ENCODE data around the gene NPPC.

Gene NPPC

GRCh38 chr2:231908584-231908983 is 17.6 kb downstream of the NPPC start:
- Histone ChIP-seq H2BK120ac (ENCODE audit: insufficient read depth, low read length, poor library complexity) (no peak overlapping the region), H3K79me1 (ENCODE audit: low read length) (no peaks in the 10 kb centered on the region), H2AFZ (ENCODE audit: insufficient read depth, low read length, poor library complexity) (no peak overlapping the region), H3K23ac (ENCODE audit: low read length) (no peak overlapping the region), H4K8ac (ENCODE audit: low read depth, low read length) (no peak overlapping the region), H3K4ac (ENCODE audit: low read depth, low read length) (no peak overlapping the region), H2BK5ac (ENCODE audit: low read depth, low read length, poor library complexity) (no peak overlapping the region), H2BK12ac (ENCODE audit: low read length) (no peak overlapping the region), H3K9ac (ENCODE audit: low read length) (no peak overlapping the region), H4K91ac (ENCODE audit: low read depth, low read length) (no peak overlapping the region), H3K4me3 (ENCODE audit: low read depth, low read length) (no peak overlapping the region), H4K12ac (ENCODE audit: low read depth, low read length) (no peak overlapping the region), H3K79me2 (ENCODE audit: control insufficient read depth, insufficient read depth, low read length, poor library complexity) (no peaks in the 10 kb centered on the region), H3K27me3 (ENCODE audit: insufficient read depth, low read length) (no peaks in the 10 kb centered on the region), H3K18ac (ENCODE audit: low read length) (no peak overlapping the region), H3K9me3 (ENCODE audit: insufficient read depth, low read depth, low read length) (no peaks in the 10 kb centered on the region), H3K4me1 (ENCODE audit: control insufficient read depth in 1 of 2, insufficient read depth in 2 of 2, low read length in 2 of 2) (peaks cover 0 to 2% of the 10 kb centered on the region in 2 experiments), H3K36me3 (ENCODE audit: control insufficient read depth in 1 of 2, insufficient read depth in 2 of 2, low read length in 2 of 2) (no peaks in the 10 kb centered on the region), H2AK5ac (ENCODE audit: low read length) (no peak overlapping the region), H3K4me2 (ENCODE audit: low read length) (no peak overlapping the region), H3K14ac (ENCODE audit: low read length) (no peak overlapping the region), H3K27ac (ENCODE audit: low read depth, low read length) (no peak overlapping the region)
- no CpG with 5 or more reads among the region's 8 CpGs for WGBS (ENCODE audit: extremely low coverage, insufficient coverage, insufficient read length)
- no peak for DNase-seq

- no peak for DNase-seq
- no peak overlapping the region for H3K9ac ChIP-seq (ENCODE audit: low read length)
These were observed 18.4 kb downstream of the NPPC start for GRCh38 chr2:231907765-231908164.

DNA sequence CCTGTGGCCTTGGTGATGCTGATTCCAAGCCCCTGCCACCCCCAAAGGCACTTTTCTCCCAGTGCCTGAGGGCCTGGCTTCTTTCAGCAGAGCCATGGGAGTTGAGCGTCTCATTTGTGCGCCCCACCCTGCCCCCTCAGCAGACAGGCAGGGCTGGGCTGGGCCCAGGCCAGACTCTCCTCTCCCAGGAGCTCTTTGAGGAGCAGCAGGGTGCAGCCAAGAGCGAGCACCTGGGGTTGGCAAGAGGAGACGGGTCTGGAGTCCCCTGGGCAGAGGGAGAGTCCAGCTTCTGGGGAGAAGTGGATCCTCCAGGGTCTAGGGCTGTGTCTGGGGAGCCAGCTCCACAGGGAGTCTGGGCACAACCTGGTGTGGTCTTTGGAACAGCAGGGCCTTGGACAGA is 21.2 kb downstream of the NPPC start:
- H3K27ac ChIP-seq (ENCODE audit: low read depth, low read length): no peak overlapping the region
- no peak overlapping the region for H3K23ac ChIP-seq (ENCODE audit: low read length)
- H3K9me3 ChIP-seq (ENCODE audit: insufficient read depth, low read depth, low read length): no peaks in the 10 kb centered on the region
- H4K8ac ChIP-seq (ENCODE audit: low read depth, low read length): no peak overlapping the region
- no peak overlapping the region for H2AK5ac ChIP-seq (ENCODE audit: low read length)
- no peak for DNase-seq
- no peaks in the 10 kb centered on the region for H3K36me3 ChIP-seq (ENCODE audit: control insufficient read depth in 1 of 2, insufficient read depth in 2 of 2, low read length in 2 of 2)
- H3K4me2 ChIP-seq (ENCODE audit: low read length): no peak overlapping the region
- H3K27me3 ChIP-seq (ENCODE audit: insufficient read depth, low read length): no peaks in the 10 kb centered on the region
- peaks cover 0 to 2% of the 10 kb centered on the region in 2 experiments for H3K4me1 ChIP-seq (ENCODE audit: control insufficient read depth in 1 of 2, insufficient read depth in 2 of 2, low read length in 2 of 2)
- no peak overlapping the region for H2BK12ac ChIP-seq (ENCODE audit: low read length)
- no peak overlapping the region for H3K4me3 ChIP-seq (ENCODE audit: low read depth, low read length)
- H4K91ac ChIP-seq (ENCODE audit: low read depth, low read length): no peak overlapping the region
- no peak overlapping the region for H3K18ac ChIP-seq (ENCODE audit: low read length)
- no peak overlapping the region for H2BK120ac ChIP-seq (ENCODE audit: insufficient read depth, low read length, poor library complexity)
- H3K14ac ChIP-seq (ENCODE audit: low read length): no peak overlapping the region
- no peak overlapping the region for H4K12ac ChIP-seq (ENCODE audit: low read depth, low read length)
- no peak overlapping the region for H3K4ac ChIP-seq (ENCODE audit: low read depth, low read length)
- no CpG with 5 or more reads among the region's 4 CpGs for WGBS (ENCODE audit: extremely low coverage, insufficient coverage, insufficient read length)
- no peak overlapping the region for H2BK5ac ChIP-seq (ENCODE audit: low read depth, low read length, poor library complexity)
- no peak overlapping the region for H2AFZ ChIP-seq (ENCODE audit: insufficient read depth, low read length, poor library complexity)
- no peaks in the 10 kb centered on the region for H3K79me1 ChIP-seq (ENCODE audit: low read length)
- no peak overlapping the region for H3K9ac ChIP-seq (ENCODE audit: low read length)
- H3K79me2 ChIP-seq (ENCODE audit: control insufficient read depth, insufficient read depth, low read length, poor library complexity): no peaks in the 10 kb centered on the region

More at GRCh38 chr2:231907765-231908164, 18.4 kb downstream of the NPPC start:
- no peak overlapping the region for H3K27ac ChIP-seq (ENCODE audit: low read depth, low read length)
- no peak overlapping the region for H3K23ac ChIP-seq (ENCODE audit: low read length)
- H3K4me3 ChIP-seq (ENCODE audit: low read depth, low read length): no peak overlapping the region
- no peak overlapping the region for H2AK5ac ChIP-seq (ENCODE audit: low read length)
- H3K4ac ChIP-seq (ENCODE audit: low read depth, low read length): no peak overlapping the region
- H2BK120ac ChIP-seq (ENCODE audit: insufficient read depth, low read length, poor library complexity): no peak overlapping the region
- H2BK12ac ChIP-seq (ENCODE audit: low read length): no peak overlapping the region
- H2BK5ac ChIP-seq (ENCODE audit: low read depth, low read length, poor library complexity): no peak overlapping the region
- H4K12ac ChIP-seq (ENCODE audit: low read depth, low read length): no peak overlapping the region
- H4K8ac ChIP-seq (ENCODE audit: low read depth, low read length): no peak overlapping the region
- no peak overlapping the region for H3K18ac ChIP-seq (ENCODE audit: low read length)
- no peak overlapping the region for H4K91ac ChIP-seq (ENCODE audit: low read depth, low read length)
- H3K9me3 ChIP-seq (ENCODE audit: insufficient read depth, low read depth, low read length): no peaks in the 10 kb centered on the region
- no peak overlapping the region for H3K14ac ChIP-seq (ENCODE audit: low read length)
- H2AFZ ChIP-seq (ENCODE audit: insufficient read depth, low read length, poor library complexity): no peak overlapping the region
- no peaks in the 10 kb centered on the region for H3K36me3 ChIP-seq (ENCODE audit: control insufficient read depth in 1 of 2, insufficient read depth in 2 of 2, low read length in 2 of 2)
- H3K4me2 ChIP-seq (ENCODE audit: low read length): no peak overlapping the region
- H3K4me1 ChIP-seq (ENCODE audit: control insufficient read depth in 1 of 2, insufficient read depth in 2 of 2, low read length in 2 of 2): peaks cover 0 to 2% of the 10 kb centered on the region in 2 experiments
- H3K79me2 ChIP-seq (ENCODE audit: control insufficient read depth, insufficient read depth, low read length, poor library complexity): no peaks in the 10 kb centered on the region
- H3K27me3 ChIP-seq (ENCODE audit: insufficient read depth, low read length): no peaks in the 10 kb centered on the region
- WGBS (ENCODE audit: extremely low coverage, insufficient coverage, insufficient read length): no CpG with 5 or more reads among the region's 8 CpGs
- no peaks in the 10 kb centered on the region for H3K79me1 ChIP-seq (ENCODE audit: low read length)

DNA sequence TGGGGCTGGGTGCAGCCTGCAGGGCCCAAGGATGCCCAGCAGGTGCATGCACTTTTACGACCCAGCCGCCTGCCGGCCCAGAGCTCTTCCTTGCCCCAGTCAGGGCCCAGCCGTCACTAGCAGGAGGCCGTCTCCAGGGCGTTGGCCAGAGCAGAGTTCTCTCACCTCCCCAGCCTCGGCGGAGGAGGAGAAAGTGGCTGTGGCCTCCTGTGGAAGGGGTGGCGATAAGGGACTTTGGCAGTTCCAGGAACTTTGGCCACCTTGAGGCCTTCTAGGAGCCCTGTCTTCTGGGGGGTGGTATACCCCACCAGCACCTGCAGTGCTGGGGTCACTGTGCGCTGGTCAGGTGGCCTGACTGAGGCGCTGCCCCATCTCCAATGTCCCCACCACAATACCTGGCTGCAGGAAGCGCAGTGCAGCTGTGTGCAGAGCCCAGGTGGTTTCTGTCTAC is 22.0 kb downstream of the NPPC start:
- H3K9ac ChIP-seq (ENCODE audit: low read length): no peak overlapping the region
- no peak overlapping the region for H3K27ac ChIP-seq (ENCODE audit: low read depth, low read length)
- no peaks in the 10 kb centered on the region for H3K79me2 ChIP-seq (ENCODE audit: control insufficient read depth, insufficient read depth, low read length, poor library complexity)
- H3K9me3 ChIP-seq (ENCODE audit: insufficient read depth, low read depth, low read length): no peaks in the 10 kb centered on the region
- no peak overlapping the region for H3K23ac ChIP-seq (ENCODE audit: low read length)
- H3K4me3 ChIP-seq (ENCODE audit: low read depth, low read length): no peak overlapping the region
- no peak overlapping the region for H2AK5ac ChIP-seq (ENCODE audit: low read length)
- no peak overlapping the region for H2BK12ac ChIP-seq (ENCODE audit: low read length)
- no peak overlapping the region for H4K12ac ChIP-seq (ENCODE audit: low read depth, low read length)
- no peaks in the 10 kb centered on the region for H3K79me1 ChIP-seq (ENCODE audit: low read length)
- no peak overlapping the region for H2BK5ac ChIP-seq (ENCODE audit: low read depth, low read length, poor library complexity)
- no peak for DNase-seq
- H3K4me1 ChIP-seq (ENCODE audit: control insufficient read depth in 1 of 2, insufficient read depth in 2 of 2, low read length in 2 of 2): peaks cover 0 to 2% of the 10 kb centered on the region in 2 experiments
- H2AFZ ChIP-seq (ENCODE audit: insufficient read depth, low read length, poor library complexity): no peak overlapping the region
- no peaks in the 10 kb centered on the region for H3K36me3 ChIP-seq (ENCODE audit: control insufficient read depth in 1 of 2, insufficient read depth in 2 of 2, low read length in 2 of 2)
- H3K18ac ChIP-seq (ENCODE audit: low read length): no peak overlapping the region
- no peak overlapping the region for H3K14ac ChIP-seq (ENCODE audit: low read length)
- no peaks in the 10 kb centered on the region for H3K27me3 ChIP-seq (ENCODE audit: insufficient read depth, low read length)
- H3K4ac ChIP-seq (ENCODE audit: low read depth, low read length): no peak overlapping the region
- no peak overlapping the region for H4K91ac ChIP-seq (ENCODE audit: low read depth, low read length)
- no peak overlapping the region for H4K8ac ChIP-seq (ENCODE audit: low read depth, low read length)
- no peak overlapping the region for H2BK120ac ChIP-seq (ENCODE audit: insufficient read depth, low read length, poor library complexity)
- no CpG with 5 or more reads among the region's 12 CpGs for WGBS (ENCODE audit: extremely low coverage, insufficient coverage, insufficient read length)
- no peak overlapping the region for H3K4me2 ChIP-seq (ENCODE audit: low read length)

All from trophoblast cell (in vitro differentiated cells and primary cell).